Measurements from ENCODE around the gene GCNT4. TPM values are rescaled to one million over a fixed set of nuclear protein-coding genes. Genes with fewer than 3 reads are reported as not detected.

GCNT4 gene
- total RNA-seq, 1 donor from 2014 or later, result 0.35 TPM

DNA sequence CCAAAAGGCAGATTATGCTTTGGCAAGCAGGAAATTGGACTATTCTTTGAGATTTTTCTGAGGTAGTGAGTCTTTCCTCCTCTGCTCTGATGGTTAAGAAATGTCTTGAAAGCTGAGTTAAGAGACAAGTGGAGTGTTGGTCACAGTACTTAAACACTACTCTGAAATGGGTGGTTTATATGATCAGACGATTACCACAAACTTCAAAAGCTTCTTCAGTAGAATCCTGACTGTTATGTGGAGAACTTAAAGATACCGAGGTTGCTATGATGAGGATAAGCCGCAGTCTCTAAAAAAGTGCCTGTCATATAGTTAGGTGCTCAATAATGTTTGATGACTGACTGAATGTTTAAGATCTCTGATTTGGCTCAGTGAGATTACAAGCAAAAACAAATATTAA lies 24.3 kb downstream of the GCNT4 start:
- intact Hi-C loops (cut with DNase I), result no loop called here

DNA sequence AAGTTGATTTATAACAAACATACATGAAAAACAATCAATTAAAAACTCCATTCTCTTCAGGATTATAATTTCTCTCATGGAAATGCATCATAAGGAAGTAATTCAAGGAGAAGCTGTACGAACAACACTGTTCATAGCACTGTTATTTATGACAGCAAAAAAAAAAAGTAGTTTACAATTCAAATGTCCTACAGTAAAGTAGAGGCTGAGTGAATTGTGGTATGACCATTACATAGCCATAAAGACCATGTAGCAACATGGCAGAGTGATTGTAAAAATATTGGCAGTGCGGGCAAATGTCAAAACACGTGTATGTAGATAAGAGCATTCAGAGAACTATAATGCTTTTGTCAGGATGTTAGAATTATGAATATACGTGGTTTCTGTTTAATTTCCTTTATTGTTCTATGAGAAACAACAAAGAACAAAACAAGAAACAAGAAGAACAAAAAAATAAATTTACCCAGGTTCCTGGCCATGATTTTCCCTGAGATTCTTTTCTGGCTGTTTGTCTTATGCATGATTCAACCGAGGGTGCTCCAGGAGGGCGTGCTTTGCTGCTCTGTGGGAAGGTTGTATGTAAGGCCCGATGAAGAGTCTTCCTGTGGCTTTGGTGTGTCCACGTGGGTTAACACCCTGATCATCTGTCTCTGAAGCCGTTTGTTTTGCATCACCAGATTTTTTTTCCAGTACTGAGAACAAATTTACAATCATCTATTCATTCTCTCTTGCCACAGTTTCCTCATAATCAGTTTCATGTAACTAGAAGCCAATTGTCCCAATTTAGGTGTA lies 28.8 kb downstream of the GCNT4 start:
- intact Hi-C loops (cut with DNase I), result no loop called here
- DNase-seq (ENCODE audit: missing footprints), result no peak
- ATAC-seq, result no peak

More for the DNA sequence above, 24.3 kb downstream of the GCNT4 start:
- no peak for DNase-seq (ENCODE audit: missing footprints)
- ATAC-seq, result no peak

DNA sequence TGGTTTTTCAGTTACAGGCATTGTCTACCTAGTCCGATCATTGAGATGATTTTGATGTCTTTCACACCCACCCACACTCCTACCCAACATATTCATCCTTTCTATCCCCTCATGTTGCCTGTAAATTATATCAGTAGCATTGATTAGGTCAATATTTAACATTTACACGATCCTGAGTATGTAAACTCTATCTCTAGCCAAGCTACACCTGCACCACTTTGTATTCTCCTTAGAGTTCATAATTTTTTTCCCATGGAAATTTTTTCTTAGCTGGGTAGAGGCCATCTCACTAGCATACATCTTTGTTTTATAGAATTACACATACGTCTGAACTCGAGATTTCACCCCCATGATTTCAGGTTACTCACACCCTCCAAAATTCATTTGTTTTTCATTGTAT lies 30.6 kb downstream of the GCNT4 start:
- ATAC-seq, result no peak
- DNase-seq (ENCODE audit: missing footprints), result no peak
- intact Hi-C loops (cut with DNase I), result no loop called here

DNA sequence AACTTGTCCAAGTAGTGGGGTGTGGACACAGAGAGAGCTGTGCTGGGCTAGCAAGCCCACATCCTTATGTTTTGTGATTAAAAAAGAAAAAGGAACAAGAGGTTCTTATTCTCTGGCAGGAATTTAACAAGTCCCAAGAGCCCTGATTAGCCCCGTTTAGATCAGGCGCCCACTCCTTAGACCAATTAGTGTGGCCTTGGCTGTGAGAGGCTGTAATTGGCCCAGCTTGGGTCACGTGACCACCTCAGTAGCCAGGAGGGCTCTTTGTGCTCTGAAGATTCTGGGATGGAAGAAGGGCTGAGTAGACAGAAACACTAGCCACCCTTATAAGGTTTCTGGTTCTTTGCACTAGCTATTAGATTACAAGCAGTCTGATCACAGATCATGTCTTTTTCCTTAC lies 31.1 kb downstream of the GCNT4 start:
- DNase-seq (ENCODE audit: missing footprints) (no peak), ATAC-seq (no peak)
- intact Hi-C loops (cut with DNase I), result no loop called here

DNA sequence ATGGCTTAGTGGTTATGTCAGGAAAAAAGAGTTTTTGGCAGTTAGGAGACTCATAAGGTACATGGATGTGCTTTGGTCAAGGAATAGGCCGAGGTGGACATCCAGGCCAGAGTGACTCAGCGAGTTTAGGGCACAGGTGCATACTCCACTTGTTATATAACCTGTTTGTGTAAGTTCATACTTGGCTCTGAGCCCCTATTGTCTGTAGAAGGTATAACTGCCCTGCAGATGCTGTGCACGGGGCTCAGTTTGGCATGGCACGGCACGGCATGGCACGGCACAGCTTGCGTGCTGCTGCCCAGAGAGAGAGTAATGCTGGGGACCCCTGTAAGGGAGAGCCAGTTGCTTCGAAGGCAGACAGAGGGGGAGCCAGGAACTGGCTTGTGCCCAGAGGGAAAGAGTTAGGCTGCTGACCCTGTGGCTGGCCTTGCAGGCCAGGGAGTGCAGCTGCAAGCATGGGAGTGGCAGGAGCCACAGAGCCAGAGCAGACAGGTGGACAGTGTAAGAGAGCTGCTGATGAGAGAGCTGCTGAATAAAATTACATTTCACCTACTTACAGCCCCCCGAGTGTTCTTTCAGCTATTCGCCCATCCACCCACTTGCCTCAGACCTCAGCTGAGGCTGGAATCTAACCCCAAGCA lies 32.2 kb downstream of the GCNT4 start:
- no peak for DNase-seq (ENCODE audit: missing footprints)
- intact Hi-C loops (cut with DNase I), result no loop called here
- no peak for ATAC-seq

DNA sequence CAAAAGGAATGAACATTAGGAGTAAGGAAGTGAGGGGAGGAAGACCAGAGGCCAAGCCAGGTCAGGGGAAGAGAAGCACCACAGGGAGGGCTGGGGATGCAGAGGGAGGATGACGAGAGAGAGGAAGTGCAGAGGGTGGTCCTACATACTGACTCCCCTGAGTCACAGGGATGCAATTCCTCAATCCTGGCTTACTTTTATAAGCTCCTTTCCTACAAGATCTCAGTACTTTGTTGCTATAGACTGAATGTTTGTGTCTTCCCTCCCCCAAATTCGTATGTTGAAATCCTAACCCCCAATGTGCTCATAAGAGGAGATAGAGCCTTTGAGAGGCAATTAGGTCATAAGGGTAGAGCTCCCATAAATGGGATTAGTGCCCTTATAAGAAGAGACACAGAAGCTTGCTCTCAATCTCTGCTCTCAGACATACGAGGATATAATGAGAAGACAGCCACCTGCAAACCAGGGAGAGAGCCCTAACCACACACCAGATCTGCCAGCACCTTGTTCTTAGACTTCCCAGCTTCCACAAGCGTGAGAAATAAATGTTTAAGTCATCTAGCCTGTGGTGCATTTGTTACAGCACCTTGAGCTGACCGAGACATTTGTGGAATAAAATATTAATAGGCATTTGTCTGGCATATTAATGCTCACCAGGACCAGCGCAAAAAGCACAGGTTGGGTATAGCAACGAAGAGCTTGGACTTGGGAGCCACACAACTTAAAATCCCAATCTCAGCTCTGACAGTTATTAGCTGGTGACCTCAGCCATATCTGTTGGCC lies 33.4 kb downstream of the GCNT4 start:
- no peak for DNase-seq (ENCODE audit: missing footprints)
- no peak for ATAC-seq
- intact Hi-C loops (cut with DNase I), result no loop called here

DNA sequence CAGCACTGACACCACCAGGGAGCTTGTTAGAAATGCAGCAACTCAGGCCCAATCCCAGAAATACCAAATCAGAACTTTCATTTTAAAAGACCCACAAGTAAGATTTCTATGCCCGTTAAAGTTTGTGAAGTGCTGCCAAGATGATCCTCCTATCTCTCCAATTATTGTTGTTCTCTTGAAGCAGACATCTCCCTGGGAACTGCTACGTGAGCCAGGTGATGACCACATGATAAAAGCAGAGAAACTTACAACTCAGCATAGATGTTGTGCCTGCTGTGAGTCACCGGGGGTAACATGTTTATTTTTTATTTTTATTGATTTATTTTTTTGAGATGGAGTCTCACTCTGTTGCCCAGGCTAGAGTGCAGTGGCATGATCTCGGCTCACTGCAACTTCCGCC lies 34.4 kb downstream of the GCNT4 start:
- no peak for DNase-seq (ENCODE audit: missing footprints)
- intact Hi-C loops (cut with DNase I), result no loop called here
- no peak for ATAC-seq

DNA sequence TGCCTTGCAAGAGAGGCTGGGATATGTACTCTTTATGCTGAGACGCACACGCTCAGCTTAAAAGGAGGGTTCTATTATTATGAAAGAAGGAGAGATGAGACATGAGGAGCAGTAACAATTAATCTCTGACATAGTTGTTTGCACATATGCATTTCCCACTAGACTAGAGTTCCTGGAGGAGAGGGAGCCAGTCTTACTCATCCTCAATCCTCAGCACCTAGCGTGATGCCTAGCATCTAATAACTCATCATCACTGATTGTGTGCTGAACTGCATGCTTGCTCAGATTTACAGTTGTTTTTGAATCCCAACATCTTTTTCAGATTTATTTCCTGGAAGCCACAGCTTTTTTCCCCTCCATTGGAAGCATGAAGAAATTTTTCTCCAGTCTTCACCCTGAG lies 35.5 kb downstream of the GCNT4 start:
- DNase-seq (ENCODE audit: missing footprints), result no peak
- intact Hi-C loops (cut with DNase I), result no loop called here
- ATAC-seq, result no peak

DNA sequence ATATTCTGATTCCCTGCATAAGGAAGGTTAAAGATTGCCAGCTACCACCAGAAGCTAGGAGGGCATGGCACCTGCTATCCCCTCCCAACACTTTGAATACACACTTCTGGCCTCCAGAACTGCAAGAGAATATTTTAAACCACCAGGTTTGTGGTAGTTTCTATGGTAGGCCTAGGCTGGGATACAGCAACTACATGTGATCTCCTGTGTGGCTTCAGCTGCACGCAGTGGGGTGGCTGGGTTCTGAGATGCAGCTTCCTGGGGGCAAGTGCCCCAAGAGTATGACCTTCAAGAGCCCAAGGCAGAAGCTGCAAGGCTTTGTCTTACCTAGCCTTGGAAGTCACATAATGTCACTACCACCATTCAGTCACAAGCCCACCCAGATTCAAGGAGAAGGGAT lies 39.6 kb downstream of the GCNT4 start:
- no peak for ATAC-seq
- intact Hi-C loops (cut with DNase I), result no loop called here
- DNase-seq (ENCODE audit: missing footprints), result no peak

DNA sequence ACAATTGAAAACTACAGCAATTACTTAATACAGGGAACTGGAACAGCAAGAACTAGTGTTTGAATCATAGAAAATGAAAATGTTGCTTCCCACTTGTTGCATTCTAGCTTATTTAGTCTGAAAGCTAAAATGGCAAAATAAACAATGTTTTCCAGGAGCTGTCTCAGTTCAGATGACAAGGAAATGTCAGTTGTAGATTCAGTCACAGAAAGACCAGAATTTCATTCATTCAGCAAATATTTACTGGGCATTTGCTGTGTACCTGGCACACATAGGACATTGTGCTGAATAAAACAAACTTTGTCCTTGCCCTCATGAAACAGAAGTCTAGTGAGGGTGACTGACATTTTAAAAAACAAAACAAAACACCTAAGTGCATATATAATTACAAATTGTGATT lies 41.5 kb downstream of the GCNT4 start:
- intact Hi-C loops (cut with DNase I), result no loop called here
- ATAC-seq, result no peak
- DNase-seq (ENCODE audit: missing footprints), result no peak

DNA sequence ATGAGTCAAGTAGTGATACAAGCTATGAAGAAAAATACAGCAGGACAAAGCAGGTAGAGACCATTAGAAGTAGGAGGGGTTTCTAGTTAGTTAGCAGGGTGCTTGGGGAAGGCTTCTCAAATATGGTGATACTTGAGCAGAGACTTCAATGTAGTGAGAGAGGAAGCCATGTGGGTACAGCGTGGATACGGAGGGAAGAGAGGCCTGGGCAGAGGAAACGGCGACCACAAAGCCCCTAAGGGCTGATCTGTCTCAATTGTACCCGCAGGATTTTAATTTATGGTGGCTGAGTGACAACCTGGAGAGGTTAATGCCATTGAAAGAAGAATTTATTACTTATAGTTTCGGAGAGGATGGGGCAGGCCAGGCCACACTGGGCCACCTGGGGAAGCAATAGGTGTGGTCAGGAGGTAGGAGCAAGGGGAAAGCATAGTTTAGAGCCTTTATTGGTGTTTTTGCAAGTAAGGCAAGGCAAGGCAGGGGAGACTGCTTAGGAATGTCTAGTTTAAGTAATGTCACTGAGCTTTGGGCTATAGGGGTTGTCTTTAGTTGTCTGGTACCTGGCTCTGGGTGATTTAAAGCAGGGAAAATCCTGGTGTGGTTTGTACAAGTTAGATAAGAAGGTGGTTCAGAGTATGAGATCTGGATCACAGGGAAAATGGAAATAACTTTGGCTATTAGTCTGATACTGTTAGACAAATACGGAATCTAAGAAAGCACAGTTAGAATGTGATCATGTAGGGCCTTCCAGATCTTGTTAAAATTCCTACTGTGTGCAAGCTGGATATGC lies 42.6 kb downstream of the GCNT4 start:
- ATAC-seq (no peak), DNase-seq (ENCODE audit: missing footprints) (no peak)
- intact Hi-C loops (cut with DNase I), result no loop called here

DNA sequence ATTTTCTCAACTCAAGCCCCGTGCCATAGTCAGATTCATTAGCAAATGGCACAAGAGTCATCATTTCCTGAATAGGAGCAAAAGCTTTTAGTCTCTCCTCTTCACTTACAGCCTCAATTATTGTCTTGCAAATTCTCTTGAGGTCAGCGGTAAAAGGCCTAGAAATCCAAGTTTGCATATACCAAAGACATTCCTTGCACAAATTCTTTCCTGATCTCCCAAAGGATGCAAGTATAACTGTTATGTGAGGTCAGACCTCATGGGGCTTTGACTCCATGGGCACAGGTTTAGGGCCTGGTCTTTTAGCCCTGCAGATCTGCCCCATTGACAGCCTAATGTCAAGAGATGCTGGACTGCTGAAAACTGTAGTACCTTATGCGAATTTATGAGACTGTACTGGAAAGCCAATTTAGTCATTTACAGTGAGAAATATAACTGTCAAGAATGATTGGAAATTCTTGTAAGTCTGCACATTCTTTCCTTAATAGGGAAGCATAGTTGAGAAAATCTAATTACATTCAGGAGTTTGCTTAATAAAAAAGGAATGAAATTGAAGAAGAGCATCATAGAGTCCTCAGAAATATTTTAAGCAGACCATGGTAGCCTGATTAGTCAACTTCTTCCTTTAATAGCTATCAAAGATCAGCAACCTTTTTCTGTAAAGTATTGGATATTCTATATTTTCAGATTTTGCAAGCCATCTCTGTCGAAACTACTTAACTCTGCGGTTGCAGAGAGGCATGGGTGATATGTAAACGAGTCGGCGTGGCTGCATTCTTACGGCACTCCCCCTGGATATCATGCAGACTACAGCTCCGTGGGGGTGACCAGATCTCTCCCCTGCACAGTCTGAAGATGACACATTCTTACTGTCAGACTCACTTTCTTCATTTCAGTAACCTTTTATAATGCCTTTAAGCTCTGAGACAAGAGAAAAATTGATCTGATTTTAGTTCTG lies 45.2 kb downstream of the GCNT4 start:
- intact Hi-C loops (cut with DNase I), result no loop called here
- ATAC-seq, result no peak
- DNase-seq (ENCODE audit: missing footprints), result no peak

DNA sequence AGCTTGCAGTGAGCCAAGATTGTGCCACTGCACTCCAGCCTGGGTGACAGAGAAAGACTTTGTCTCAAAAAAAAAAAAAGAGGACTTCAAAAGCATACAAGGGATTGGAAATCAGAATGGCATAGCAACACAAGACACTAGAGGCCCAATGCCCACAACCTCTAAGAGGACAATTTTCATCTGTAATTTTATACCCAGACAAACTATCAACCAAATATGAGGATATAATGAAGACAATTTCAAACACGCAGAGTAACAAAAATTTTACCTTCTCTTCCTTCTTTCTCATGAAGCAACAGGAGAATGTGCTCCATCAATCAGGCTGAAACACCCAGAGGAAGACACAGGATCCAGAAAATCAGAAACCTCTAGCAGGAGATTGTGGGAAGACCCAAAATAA lies 46.8 kb downstream of the GCNT4 start:
- ATAC-seq (no peak), DNase-seq (ENCODE audit: missing footprints) (no peak)
- intact Hi-C loops (cut with DNase I), result no loop called here

Other genes with a start within 250 kb of the GCNT4 start
- gene FAM169A, start 186.2 kb downstream of the GCNT4 start, total RNA-seq, result 3.0 TPM
- gene ANKRD31, start 184.3 kb upstream of the GCNT4 start, total RNA-seq, result 0.05 TPM